ENCODE results near the gene CAPN7.
"Not testable (repeated sequence)": the region's sequence is repeated elsewhere in the genome, so short reads cannot be mapped to it uniquely, and the experiment has no call there.

Gene CAPN7

GRCh38 chr3:15205934-15206661 is at the start of gene CAPN7:
CAPN7 (plus strand) TSS chr3:15206246; CDS start chr3:15206496, 250 bp downstream.
- peak; percentile 82 to 89 for DNase-seq (ENCODE audit: low read depth in 2 of 2)

GRCh38 chr3:15157441-15157840 is 48.6 kb upstream of the CAPN7 start:
- no peak for DNase-seq (ENCODE audit: low read depth in 2 of 2)

- DNase-seq (ENCODE audit: low read depth in 2 of 2) = no peak
Observed at GRCh38 chr3:15159501-15160136, 46.4 kb upstream of the CAPN7 start.

GRCh38 chr3:15160662-15161061 is 45.4 kb upstream of the CAPN7 start:
- no peak for DNase-seq (ENCODE audit: low read depth in 2 of 2)

- DNase-seq (ENCODE audit: low read depth in 2 of 2) = no peak
Observed at GRCh38 chr3:15161133-15161532, 44.9 kb upstream of the CAPN7 start.

GRCh38 chr3:15163656-15164055 is 42.4 kb upstream of the CAPN7 start:
- DNase-seq (ENCODE audit: low read depth in 2 of 2) = not testable (repeated sequence)

- no peak for DNase-seq (ENCODE audit: low read depth in 2 of 2)
Observed at GRCh38 chr3:15164340-15164739, 41.7 kb upstream of the CAPN7 start.

GRCh38 chr3:15165061-15165460 is 41.0 kb upstream of the CAPN7 start:
- no peak for DNase-seq (ENCODE audit: low read depth in 2 of 2)

GRCh38 chr3:15166391-15166790 is 39.7 kb upstream of the CAPN7 start:
- not testable (repeated sequence) for DNase-seq (ENCODE audit: low read depth in 2 of 2)

GRCh38 chr3:15171096-15171495 is 35.0 kb upstream of the CAPN7 start:
- DNase-seq (ENCODE audit: low read depth in 2 of 2) = no peak

- DNase-seq (ENCODE audit: low read depth in 2 of 2) = no peak
Observed at GRCh38 chr3:15172806-15173205, 33.2 kb upstream of the CAPN7 start.

GRCh38 chr3:15174953-15175352 is 31.1 kb upstream of the CAPN7 start:
- no peak for DNase-seq (ENCODE audit: low read depth in 2 of 2)

- no peak for DNase-seq (ENCODE audit: low read depth in 2 of 2)
Observed at GRCh38 chr3:15175605-15176004, 30.4 kb upstream of the CAPN7 start.

- no peak for DNase-seq (ENCODE audit: low read depth in 2 of 2)
Observed at GRCh38 chr3:15180042-15180611, 25.9 kb upstream of the CAPN7 start.

GRCh38 chr3:15181511-15181910 is 24.5 kb upstream of the CAPN7 start:
- DNase-seq (ENCODE audit: low read depth in 2 of 2) = no peak

- DNase-seq (ENCODE audit: low read depth in 2 of 2) = no peak
Observed at GRCh38 chr3:15181963-15182362, 24.1 kb upstream of the CAPN7 start.

- DNase-seq (ENCODE audit: low read depth in 2 of 2) = no peak
Observed at GRCh38 chr3:15183011-15183410, 23.0 kb upstream of the CAPN7 start.

- DNase-seq (ENCODE audit: low read depth in 2 of 2) = no peak
Observed at GRCh38 chr3:15185404-15185803, 20.6 kb upstream of the CAPN7 start.

GRCh38 chr3:15186101-15186476 is 20.0 kb upstream of the CAPN7 start:
- no peak for DNase-seq (ENCODE audit: low read depth in 2 of 2)

- not testable (repeated sequence) for DNase-seq (ENCODE audit: low read depth in 2 of 2)
Observed at GRCh38 chr3:15186477-15187164, 19.4 kb upstream of the CAPN7 start.

GRCh38 chr3:15197340-15198029 is 8.6 kb upstream of the CAPN7 start:
- DNase-seq (ENCODE audit: low read depth in 2 of 2) = no peak

- DNase-seq (ENCODE audit: low read depth in 2 of 2) = no peak
Observed at GRCh38 chr3:15198686-15199085, 7.4 kb upstream of the CAPN7 start.
